ENCODE measurements around the gene ORC2. TPM values are rescaled to one million over a fixed set of nuclear protein-coding genes. Genes with fewer than 3 reads are reported as not detected.

ORC2 gene
- total and polyA plus RNA-seq, 9 donors, result 9.8 to 31.4 (median 23.2) TPM

GRCh38 chr2:200863782-200864175 lies 99.7 kb downstream of the ORC2 start:
- 0 to 1% (median 1%) methylated on average over 19 of the region's 19 CpGs for WGBS, 3 donors
- no peak for TF ChIP-seq POLR2A (IDR thresholded peaks at IDR 0.05)
- no peak for TF ChIP-seq EP300 (IDR thresholded peaks at IDR 0.05)
- TF ChIP-seq, protein P1, sequence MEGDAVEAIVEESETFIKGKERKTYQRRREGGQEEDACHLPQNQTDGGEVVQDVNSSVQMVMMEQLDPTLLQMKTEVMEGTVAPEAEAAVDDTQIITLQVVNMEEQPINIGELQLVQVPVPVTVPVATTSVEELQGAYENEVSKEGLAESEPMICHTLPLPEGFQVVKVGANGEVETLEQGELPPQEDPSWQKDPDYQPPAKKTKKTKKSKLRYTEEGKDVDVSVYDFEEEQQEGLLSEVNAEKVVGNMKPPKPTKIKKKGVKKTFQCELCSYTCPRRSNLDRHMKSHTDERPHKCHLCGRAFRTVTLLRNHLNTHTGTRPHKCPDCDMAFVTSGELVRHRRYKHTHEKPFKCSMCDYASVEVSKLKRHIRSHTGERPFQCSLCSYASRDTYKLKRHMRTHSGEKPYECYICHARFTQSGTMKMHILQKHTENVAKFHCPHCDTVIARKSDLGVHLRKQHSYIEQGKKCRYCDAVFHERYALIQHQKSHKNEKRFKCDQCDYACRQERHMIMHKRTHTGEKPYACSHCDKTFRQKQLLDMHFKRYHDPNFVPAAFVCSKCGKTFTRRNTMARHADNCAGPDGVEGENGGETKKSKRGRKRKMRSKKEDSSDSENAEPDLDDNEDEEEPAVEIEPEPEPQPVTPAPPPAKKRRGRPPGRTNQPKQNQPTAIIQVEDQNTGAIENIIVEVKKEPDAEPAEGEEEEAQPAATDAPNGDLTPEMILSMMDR (IDR thresholded peaks at IDR 0.05), result no peak
- Histone ChIP-seq H3K27me3 (no peaks in the 10 kb centered on the region), H3K9me3 (no peaks in the 10 kb centered on the region), H3K4me1 (ENCODE audit: insufficient read depth) (peaks cover 12% of the 10 kb centered on the region), H3K4me3 (peak overlapping the region; percentile 100), H3K27ac (peak overlapping the region; percentile 99), H3K36me3 (no peaks in the 10 kb centered on the region)
- peak in 1 of 5 donors; percentile 34 for DNase-seq
- intact Hi-C loops (cut with DNase I), result loop anchor here (2.0 to 10.0 kb wide), 3 partner anchors 49 to 51 kb away; partner anchors contain the start of gene BZW1 (in 3 of the 4)

GRCh38 chr2:200862532-200863000 lies 100.9 kb downstream of the ORC2 start:
- H3K27ac ChIP-seq, result peak overlapping the region; percentile 99
- peak overlapping the region; percentile 100 for H3K4me3 ChIP-seq
- TF ChIP-seq EP300 (IDR thresholded peaks at IDR 0.05) (no peak), POLR2A (IDR thresholded peaks at IDR 0.05) (peak; percentile 38)
- TF ChIP-seq, protein P1 (IDR thresholded peaks at IDR 0.05), result no peak
- WGBS, 3 donors, result 0 to 1% (median 0%) methylated on average over 13 of the region's 13 CpGs
- H3K36me3 ChIP-seq, result no peaks in the 10 kb centered on the region
- H3K27me3 ChIP-seq, result no peaks in the 10 kb centered on the region
- intact Hi-C loops (cut with DNase I), result loop anchor here in 3 of 4 donors (5.0 to 10.0 kb wide), 2 partner anchors 48 to 50 kb away; partner anchors contain the start of gene BZW1 (in 3 of the 3)
- peaks cover 15% of the 10 kb centered on the region for H3K4me1 ChIP-seq (ENCODE audit: insufficient read depth)
- peak in 3 of 5 donors; percentile 27 to 51 (median 41) for DNase-seq
- no peaks in the 10 kb centered on the region for H3K9me3 ChIP-seq

DNA sequence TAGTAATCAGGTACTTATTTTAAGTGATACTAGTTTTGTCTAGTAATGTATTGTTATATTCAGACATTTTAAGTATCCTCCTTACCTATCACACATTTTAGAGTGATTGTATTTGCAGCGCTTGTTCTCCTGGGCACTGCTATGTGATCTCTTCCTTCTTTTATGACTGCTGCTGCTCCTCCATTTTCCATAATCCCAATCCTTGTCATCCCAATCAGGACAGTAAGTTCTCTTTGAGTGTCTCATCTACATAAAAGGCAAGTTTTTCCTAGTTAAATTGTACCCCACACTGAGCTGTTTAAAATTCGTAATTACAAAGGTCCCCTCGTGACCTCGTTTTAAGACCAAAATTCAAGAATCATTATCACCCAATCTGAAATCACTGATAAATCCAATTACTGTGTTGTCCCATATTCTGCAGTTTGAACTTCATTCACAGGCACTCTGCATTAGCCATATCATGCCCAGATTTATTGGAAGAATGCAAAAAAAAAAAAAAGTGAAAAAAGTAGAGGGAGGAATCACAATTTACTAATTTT lies 101.8 kb downstream of the ORC2 start:
- intact Hi-C loops (cut with DNase I), result loop anchor here in 3 of 4 donors (5.0 to 10.0 kb wide), 2 partner anchors 47 to 49 kb away; partner anchors contain the start of gene BZW1 (in 3 of the 3)
- no peaks in the 10 kb centered on the region for H3K9me3 ChIP-seq
- H3K27ac ChIP-seq, result peak overlapping the region; percentile 99
- H3K36me3 ChIP-seq, result no peaks in the 10 kb centered on the region
- H3K27me3 ChIP-seq, result no peaks in the 10 kb centered on the region
- DNase-seq, result no peak
- peak overlapping the region; percentile 100 for H3K4me3 ChIP-seq
- TF ChIP-seq POLR2A (IDR thresholded peaks at IDR 0.05), result no peak
- TF ChIP-seq EP300 (IDR thresholded peaks at IDR 0.05), result no peak
- TF ChIP-seq, protein P1 (IDR thresholded peaks at IDR 0.05), result no peak
- H3K4me1 ChIP-seq (ENCODE audit: insufficient read depth), result peaks cover 12% of the 10 kb centered on the region
- WGBS, 3 donors, result 4 to 6% (median 5%) methylated on average over 4 of the region's 4 CpGs

DNA sequence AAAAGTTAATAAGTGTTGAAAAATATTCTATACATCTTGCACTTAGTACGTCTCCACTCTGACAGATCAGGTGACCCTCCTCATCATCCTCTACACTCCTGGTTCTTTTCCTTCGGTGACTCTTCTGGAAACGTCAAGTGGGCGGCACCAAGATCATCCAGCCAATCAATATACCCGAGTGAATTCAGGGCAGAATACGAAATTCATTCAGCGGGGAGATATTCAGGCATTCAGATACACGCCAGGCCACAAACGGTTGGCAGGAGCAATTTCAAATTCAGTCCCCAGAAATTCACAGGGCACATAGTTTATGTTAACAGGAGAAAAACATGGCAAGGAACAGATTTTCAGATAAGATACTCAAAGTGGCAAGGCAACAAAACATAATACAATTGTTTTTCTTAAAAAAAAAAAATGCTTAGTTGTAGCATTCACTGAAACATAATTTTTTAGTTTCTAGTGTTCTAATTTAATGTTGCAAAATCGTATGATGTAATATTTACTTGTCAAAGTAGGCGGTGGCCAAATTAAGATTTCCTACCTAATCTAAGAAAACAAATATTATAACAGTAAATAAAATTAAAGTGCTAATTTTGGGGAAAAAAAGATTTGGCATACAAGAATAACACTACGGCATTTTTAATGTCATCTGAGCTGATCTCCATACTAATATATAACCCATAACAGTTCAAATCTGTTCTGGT lies 103.2 kb downstream of the ORC2 start:
- Histone ChIP-seq H3K27me3 (no peaks in the 10 kb centered on the region), H3K4me1 (ENCODE audit: insufficient read depth) (peaks cover 12% of the 10 kb centered on the region), H3K4me3 (peak overlapping the region; percentile 100), H3K9me3 (no peaks in the 10 kb centered on the region), H3K27ac (no peak overlapping the region), H3K36me3 (no peaks in the 10 kb centered on the region)
- DNase-seq, result peak in 1 of 5 donors; percentile 44
- intact Hi-C loops (cut with DNase I), result loop anchor here in 3 of 4 donors (5.0 to 10.0 kb wide), 2 partner anchors 45 to 48 kb away; partner anchors contain the start of gene BZW1 (in 3 of the 3)
- TF ChIP-seq POLR2A (IDR thresholded peaks at IDR 0.05), result no peak
- TF ChIP-seq, protein P1 (IDR thresholded peaks at IDR 0.05), result no peak
- no peak for TF ChIP-seq EP300 (IDR thresholded peaks at IDR 0.05)
- WGBS, 3 donors, result 23 to 28% (median 24%) methylated on average over 12 of the region's 12 CpGs

Small RNA genes lying within 50 kb of the gene (small RNA-seq; reads per million reads assigned to genes)
- gene RF00019, result not detected
- gene RNU6-312P, result not detected
- not detected for gene RNU6-762P

Other genes with a start within 250 kb of the ORC2 start
- gene BZW1, start 151.8 kb downstream of the ORC2 start, total RNA-seq, result 100 to 1,000 TPM; 104 to 278 (median 156) TPM
- gene BZW1, start 151.8 kb downstream of the ORC2 start, polyA plus RNA-seq, result 100 to 1,000 TPM in 1 of 2 donors, 10 to 100 TPM in 1; 47.0 to 119 TPM
- gene CLK1, start 99.0 kb downstream of the ORC2 start, total RNA-seq, result 100 to 1,000 TPM in 6 of 7 donors, 10 to 100 TPM in 1; 88.3 to 266 (median 131) TPM
- 100 to 1,000 TPM; 112 to 157 TPM for gene CLK1, start 99.0 kb downstream of the ORC2 start, polyA plus RNA-seq
- 10 to 100 TPM; 19.1 to 50.9 (median 38.2) TPM for gene PPIL3, start 74.6 kb downstream of the ORC2 start, total RNA-seq
- 10 to 100 TPM; 38.4 to 64.7 TPM for gene PPIL3, start 74.6 kb downstream of the ORC2 start, polyA plus RNA-seq
- gene NIF3L1, start 74.3 kb downstream of the ORC2 start, total RNA-seq, result 10 to 100 TPM; 12.8 to 19.8 (median 16.4) TPM
- 10 to 100 TPM; 22.4 to 29.6 TPM for gene NIF3L1, start 74.3 kb downstream of the ORC2 start, polyA plus RNA-seq
- gene HYCC2, start 108.0 kb upstream of the ORC2 start, total RNA-seq, result 10 to 100 TPM; 10.6 to 21.1 (median 18.1) TPM
- 1 to 10 TPM; 3.4 to 6.5 TPM for gene HYCC2, start 108.0 kb upstream of the ORC2 start, polyA plus RNA-seq
- gene NDUFB3, start 108.3 kb upstream of the ORC2 start, total RNA-seq, result 10 to 100 TPM; 20.5 to 50.6 (median 47.6) TPM
- 10 to 100 TPM; 34.7 to 52.5 TPM for gene NDUFB3, start 108.3 kb upstream of the ORC2 start, polyA plus RNA-seq
- 100 to 1,000 TPM in 1 of 7 donors, 10 to 100 TPM in 6; 50.0 to 111 (median 67.9) TPM for gene CFLAR, start 152.5 kb upstream of the ORC2 start, total RNA-seq
- 10 to 100 TPM; 26.7 to 88.7 TPM for gene CFLAR, start 152.5 kb upstream of the ORC2 start, polyA plus RNA-seq
- 10 to 100 TPM in 1 of 7 donors, 1 to 10 TPM in 6; 2.1 to 19.0 (median 3.8) TPM for gene CASP10, start 219.5 kb upstream of the ORC2 start, total RNA-seq
- 1 to 10 TPM; 2.4 to 7.8 TPM for gene CASP10, start 219.5 kb upstream of the ORC2 start, polyA plus RNA-seq

Measured in ovary (tissue), 9 donors.